CD4-positive, alpha-beta T cell treated with Interleukin-15 for 1 hour (primary cell): ENCODE data around the gene KANSL1L.

Source experiments
- DNase-seq: peaks from one replicate; pipeline ENCODE4 v3.0.0-alpha.2; 2020

The KANSL1L gene

DNA sequence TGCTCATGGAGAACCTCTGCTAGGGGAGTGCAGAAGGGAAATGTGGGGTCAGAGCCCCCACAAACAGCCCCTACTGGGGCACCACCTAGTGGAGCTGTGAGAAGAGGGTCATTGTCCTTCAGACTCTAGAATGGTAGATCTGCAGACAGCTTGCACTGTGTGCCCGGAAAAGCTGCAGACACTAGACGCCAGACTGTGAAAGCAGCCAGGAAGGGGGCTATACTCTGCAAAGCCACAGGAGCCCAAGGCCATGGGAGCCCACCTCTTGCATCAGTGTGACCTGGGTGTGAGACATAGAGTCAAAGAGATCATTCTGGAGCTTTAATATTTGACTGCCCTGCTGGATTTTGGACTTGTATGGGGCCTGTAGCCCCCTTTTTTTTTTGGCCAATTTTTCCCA, 107.9 kb downstream of the KANSL1L start:
- no peak for DNase-seq

DNA sequence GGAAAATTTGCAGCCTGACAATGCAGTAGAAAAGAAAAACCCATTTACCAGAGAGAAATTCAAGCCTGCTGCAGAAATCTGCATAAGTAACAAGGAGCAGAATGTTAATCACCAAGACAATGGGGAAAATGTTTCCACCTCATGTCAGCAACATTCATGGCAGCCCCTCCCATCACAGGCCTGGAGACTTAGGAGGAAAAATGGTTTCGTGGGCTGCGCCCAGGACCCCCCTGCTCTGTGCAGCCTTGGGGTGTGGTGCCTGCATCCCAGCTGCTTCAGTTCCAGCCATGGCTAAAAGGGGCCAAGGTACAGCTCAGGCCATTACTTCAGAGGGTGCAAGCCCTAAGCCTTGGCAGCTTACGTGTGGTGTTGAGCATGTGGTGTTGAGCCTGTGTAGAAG, 115.4 kb downstream of the KANSL1L start:
- no peak for DNase-seq

DNA sequence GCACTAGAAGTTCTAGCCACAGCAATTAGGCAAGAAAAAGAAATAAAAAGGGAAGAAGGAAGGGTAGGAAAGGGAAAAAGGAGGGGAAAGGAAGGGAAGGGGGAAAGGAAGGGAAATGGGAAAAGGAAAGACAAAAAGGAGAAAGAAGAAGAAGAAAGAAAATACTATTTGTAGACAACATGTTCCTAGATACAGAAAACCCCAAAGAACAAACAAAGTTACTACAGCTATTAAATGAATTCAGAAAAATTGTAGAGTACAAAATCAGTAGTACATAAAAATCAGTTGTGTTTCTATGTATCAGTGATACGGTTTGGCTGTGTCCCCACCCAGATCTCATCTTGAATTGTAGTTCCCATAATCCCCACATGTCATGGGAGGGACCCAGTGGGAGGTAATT, 116.5 kb downstream of the KANSL1L start:
- no peak for DNase-seq

DNA sequence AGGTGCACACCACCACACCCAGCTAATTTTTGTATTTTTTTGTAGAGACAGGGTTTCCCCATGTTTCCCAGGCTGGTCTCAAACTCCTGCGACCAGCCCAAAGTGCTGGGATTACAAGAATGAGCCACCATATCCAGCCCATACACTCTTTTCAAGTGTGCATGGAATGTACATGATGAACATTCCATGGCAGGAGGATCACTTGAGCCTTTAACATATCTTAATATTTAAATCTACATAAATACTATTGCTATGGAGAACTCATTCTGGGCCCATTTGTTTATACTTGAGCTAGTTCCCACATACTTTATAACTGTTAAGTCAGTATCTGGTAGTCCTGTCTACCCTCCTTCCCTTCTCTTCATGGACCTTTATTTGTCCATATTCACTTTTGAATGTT, 120.3 kb downstream of the KANSL1L start:
- DNase-seq = no peak

DNA sequence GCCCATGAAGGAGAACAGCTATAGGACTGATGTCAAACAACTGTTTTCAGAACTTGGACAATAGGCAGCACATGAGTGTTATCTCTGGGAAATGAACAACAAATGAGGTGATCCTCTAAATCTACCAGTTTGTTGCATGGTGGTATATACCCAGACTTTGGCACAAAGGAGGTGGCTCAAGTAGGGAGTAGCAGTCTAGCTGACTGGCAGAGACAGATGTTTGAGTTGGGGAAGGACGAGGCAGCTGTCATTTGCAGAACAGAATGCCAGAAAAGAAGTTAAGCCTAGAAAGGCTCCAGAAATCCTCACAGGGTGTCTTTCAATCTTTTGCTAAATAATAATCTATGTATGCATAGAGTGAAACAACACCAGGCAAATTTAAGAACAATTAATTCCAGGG, 121.4 kb downstream of the KANSL1L start:
- DNase-seq = no peak

DNA sequence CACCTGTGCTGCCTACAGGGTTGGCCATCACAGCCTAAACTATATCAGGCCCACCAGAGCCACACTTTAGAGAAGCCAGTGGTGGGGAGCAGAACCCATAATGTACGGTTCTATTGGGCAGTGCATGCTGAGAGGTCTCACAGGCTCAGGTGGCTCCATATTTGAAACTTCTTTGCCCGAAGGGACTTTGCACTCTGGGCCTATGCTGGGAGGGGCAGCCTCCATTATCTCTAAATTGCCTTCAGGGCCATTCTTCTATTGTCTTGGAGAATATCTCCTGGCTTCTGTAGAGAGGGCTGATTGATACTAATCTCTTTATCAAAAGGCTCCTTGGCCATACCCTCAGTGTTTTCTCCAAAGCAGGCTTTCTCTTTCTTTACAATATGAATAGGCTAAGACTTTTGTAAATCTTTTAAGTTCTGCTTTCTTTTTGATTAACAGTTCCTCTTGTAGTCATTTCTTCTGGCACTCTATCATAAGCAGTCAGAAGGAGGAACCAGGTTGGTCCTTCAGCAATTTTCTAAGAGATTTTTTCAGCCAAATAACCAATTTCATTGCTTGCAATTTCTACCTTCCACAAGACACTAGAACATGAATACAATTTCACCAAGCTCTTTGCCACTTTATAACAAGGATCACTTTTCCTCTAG, 124.2 kb downstream of the KANSL1L start:
- DNase-seq = no peak

DNA sequence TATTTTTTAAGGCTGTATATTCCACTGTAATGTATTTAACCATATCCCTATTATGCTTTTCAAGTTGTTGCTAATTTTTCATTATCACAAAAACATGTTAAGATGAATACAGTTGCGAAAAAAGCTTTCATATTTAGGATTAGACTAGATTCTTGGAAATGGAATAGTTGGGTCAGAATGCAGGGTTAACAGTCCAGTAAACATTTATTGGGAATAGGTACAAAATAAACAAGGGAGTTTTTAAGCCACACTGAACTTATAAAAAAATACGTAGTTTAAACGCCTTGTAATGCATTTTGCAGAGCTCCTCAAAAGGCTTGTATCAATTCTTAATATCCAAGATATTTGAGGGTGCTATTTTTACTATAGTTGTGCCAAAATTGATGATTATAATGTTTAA, 133.1 kb downstream of the KANSL1L start:
- no peak for DNase-seq

DNA sequence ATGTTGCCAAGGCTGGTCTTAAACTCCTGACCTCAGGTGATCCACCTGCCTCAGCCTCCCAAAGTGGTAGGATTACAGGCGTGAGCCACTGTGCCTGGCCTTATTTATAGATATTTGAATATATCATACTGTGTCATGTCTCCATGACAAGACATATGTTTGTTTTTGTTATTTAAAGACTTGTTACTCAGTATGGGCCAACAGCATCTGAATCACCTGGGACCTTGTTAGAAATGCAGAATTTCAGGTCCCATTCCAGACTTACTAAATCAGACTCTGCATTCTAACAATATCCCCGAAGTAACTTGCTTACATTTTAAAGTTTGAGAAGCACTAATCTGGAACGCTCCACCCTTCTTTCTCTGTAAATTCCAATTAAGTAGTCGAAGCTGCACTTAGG, 135.5 kb downstream of the KANSL1L start:
- no peak for DNase-seq

DNA sequence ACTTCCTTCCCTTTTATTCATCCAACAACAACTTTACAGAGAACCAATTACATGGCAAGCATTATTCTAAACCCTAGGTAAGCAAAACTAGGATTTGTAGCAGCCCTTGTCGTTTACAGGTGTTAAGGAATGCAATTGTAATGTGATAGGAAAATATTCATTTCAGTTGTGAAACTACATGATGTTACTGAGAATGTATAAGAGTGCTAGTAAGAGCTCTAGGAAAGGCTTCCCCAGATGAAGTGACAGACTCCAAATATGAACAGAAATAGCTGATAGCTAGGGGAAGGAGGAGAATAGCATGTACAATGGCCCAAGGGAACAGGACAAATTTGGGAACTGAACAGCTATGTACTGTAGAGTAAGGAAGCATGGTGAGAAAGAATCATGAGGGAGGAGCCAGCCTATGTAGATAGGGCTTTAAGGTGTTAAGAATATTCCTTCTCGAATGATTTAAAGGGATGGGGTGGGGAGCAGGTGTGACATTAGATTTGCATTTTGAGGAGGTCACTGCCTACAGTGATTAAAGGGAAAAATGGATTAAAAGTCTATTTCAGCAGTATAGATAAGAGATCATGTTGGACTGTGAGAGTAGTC, 137.0 kb downstream of the KANSL1L start:
- DNase-seq = no peak

DNA sequence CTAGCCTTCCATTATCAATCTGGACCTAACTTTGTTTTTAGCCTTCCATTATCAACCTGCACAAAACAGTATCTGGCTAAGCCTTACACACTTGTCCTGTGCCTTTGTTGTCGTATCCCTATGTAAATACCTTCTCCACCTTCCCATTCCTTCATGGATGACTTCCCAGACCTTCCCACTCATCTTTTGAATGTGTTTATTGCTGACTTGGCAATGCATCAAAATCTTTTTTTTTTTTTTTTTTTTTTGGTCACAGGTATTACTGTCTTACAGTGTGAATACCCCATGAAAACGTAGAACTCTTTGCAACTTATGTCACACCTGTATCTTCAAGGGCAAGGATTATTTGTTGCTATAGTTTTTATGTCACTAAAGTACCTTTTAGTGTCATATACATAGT, 143.0 kb downstream of the KANSL1L start:
- no peak for DNase-seq

DNA sequence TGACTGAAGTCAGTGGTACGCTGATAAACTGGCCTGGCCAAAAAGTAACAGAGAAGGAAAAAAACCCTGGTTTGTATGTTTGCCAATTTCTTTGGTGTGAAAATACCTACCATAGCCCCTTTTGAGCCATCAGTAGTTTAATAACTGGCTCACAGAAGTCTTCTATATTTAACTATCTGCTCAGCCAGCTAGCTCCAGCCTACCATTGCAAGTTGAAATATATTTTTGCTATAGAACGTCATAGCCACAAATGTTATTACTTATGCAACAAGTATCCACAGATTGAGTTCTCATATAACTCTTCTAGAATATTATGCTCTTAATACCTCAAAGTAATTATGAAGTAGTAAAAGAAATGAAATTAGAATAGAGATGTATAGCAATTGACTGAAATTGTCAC, 143.6 kb downstream of the KANSL1L start:
- DNase-seq = no peak

DNA sequence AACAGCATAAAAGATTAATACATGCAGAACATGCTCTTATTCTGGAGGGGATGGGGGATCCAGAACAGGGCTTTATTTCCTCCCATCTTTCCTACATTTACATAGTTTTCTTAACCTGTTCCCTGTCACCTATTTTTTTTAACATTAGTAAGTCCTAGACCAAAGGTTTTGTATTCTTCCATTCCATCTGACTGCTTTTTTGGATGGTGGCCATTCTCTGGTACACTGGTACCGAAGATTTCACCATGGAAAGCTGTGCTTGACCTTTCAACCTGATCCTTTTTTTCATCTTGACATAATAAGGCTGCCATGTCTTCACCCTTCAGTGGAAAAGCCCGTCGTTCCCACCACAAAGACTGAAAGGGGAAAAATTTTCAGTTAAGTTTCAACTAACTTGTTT, 148.4 kb downstream of the KANSL1L start:
- no peak for DNase-seq

DNA sequence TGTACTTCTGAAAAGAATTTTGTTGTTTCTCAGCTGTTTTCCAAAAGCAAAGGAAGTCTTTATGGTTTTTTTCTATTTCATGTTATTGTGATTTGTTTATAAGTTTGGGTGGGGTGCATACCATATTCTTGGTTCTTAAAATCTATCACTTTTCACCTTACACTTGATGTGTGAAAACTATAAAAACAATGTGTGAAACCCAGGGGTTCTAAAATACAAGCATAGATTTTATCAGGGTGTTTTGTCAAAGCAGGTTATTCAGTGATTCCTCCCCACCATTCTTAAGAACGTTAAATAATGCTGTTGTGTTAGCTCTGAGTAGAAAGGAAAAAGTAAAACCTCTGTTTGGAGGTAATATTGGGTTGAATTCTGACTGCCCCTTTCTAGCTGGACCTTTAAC, 151.1 kb downstream of the KANSL1L start:
- no peak for DNase-seq

DNA sequence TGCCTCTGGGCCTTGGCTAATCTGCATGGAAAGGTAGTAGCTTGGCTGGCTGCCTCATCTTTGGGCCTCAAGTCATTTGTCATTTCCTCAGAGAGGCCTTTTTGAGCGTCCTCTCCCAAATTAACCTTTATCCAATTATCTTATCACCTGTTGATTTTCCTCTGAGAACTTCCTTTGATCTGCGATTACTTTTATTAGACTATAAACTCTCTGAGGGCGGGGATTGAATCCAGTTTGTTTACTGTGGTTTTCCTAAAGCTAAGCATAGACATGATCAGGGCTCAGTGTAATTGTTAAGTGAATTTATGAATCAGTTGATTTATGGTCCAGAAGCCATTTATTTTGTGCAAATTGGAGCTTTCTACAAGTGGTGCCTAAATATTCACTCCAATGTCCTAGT, 161.3 kb downstream of the KANSL1L start:
- no peak for DNase-seq

DNA sequence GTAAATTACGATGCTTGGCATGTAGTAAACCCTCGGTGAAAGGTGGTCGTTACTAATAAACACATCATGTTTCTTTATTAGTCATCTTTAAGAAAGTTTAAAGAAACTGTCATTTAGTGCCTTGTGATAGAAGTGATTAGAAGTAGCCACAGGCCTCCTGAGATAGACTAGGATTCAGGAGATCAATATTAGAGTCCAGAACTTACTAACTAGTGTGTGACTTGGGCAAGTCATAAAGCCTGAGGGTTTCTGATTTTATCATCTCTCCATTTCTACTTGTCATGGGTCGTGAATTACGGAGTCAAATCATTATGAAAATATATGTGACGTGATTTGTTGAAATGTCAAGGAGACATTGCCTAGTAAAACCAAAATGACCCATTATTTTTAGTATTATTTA, 162.1 kb downstream of the KANSL1L start:
- no peak for DNase-seq

DNA sequence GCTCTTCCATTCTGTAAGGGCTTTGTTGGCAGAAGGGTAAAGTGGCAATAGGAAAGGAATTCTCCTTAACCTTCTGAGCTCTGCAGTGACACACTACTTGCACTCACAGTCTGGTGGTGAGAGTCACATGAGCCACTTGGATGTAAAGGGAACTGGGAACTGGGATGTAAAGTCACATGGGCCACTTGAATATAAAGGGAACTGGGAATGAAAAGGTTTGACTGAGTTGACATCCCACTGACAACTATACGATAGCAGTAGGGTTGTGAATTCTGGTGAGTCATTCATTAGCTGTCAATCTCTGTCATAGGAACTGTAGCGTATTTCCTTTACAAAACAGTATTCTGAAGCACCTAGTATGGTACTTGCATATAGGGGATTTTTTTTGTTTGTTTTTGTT, 163.3 kb downstream of the KANSL1L start:
- DNase-seq = no peak

DNA sequence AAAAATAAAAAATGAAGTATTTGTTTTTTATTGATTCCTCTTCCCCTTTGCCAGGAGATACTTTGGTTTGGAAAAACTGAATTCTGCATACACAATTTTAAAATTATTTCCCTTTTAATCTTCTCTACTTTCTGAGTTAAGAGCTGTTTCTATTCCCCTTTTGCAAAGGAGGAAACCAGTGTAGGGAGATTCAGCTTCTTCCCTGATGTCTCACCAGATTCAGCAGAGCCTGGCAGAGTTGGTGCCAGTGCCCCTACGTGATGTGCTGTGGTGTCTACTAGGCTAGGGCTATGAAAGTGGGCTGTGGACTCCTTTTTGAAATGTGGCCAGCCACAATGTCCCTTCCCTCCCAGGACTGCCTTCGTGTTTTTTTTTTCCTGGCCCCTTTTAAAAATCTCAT, 166.3 kb downstream of the KANSL1L start:
- DNase-seq = no peak

DNA sequence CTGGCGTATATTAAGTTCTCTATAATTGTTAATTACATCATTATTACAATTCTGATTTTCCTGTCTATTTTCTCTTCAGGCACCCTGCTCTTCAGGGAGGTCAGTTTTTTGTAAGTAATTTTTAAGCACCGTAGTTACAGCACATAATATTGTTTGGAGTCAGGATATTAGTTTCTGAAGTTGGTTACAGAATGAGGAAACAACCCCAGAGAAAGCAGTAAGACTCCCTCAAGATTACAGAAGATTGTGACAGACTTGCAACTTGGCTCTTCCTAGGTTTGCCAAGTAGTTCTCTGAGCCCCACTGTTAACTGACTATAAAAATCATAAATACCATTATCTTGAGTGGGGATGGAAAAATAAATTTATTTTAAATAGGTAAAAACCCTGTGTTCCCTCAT, 167.8 kb downstream of the KANSL1L start:
- no peak for DNase-seq

DNA sequence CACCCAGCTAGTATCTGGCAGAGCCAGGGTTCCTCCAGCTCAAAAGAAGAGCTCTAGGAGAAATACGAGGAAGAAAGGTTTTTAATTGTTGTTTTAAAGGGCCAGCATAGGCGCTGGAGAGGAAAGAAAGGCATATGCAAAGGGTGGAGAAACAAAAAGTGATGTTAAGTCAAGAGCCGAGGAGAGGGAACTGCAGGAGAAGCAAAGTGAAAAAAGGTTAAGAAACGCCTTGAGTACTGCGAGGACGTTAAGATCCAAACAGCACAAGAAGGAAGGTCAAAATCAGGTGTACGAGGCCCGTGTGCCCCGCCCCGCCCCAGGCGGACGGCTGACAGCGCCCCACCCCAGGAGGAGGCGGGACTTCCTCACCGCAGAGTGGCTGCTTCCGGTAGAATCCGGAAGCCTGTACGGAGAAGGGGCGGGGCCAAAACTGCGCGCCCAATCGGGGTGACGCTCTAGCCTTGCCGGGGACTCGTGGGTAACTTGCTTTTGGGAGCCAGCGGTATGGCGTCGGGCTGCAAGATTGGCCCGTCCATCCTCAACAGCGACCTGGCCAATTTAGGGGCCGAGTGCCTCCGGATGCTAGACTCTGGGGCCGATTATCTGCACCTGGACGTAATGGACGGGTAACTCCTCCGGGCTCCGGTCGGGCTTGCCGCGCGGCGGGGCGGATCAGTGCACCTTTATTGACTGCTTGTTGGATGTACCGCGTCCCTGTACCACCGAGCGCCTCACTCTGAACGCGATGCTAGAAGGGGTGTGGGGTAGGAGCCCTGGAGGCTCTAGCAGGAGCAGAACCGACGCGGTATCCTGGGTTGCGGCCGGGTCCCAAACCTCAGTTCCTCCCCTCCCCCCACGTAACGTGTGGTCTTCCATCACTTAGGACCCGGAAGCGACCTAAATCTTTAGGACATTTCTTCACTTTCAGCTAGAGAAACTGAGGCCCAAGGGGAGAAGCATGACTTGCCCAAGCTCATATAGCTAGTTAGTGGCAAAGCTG, 168.8 kb downstream of the KANSL1L start, which contains the start of gene RPE:
Gene RPE, plus strand, starts transcription at position 481 of the 1,000 bp plus-strand sequence. Its CDS starts 24 bp downstream, at position 505.
- DNase-seq = peak; percentile 95

DNA sequence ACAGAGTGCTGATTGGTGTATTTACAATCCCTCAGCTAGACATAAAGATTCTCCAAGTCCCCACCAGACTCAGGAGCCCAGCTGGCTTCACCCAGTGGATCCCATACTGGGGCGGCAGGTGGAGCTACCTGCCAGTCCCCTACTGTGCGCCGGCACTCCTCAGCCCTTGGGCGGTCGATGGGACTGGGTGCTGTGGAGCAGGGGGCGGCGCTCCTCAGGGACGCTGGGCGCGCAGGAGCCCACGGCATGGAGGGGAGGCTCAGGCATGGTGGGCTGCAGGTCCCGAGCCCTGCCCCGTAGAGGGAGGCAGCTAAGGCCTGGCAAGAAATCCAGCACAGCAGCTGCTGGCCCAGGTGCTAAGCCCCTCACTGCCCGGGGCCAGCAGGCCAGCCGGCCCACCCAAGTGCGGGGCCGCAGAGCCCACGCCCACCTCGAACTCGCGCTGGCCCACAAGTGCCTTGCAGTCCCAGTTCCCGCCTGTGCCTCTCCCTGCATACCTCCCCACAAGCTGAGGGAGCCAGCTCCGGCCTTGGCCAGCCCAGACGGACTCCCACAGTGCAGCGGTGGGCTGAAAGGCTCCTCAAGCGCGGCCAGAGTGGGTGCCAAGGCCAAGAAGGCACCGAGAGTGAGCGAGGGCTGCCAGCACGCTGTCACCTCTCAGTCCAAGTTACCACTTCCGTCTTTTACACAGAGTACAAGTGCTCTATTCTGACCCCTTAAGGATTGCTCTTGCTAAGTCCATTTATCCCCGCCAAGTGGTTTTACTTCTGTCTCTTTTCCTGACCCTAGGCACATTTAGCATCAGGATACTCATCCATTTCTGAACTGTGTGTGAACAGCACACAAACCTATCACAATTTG, 170.5 kb downstream of the KANSL1L start:
- DNase-seq = no peak

DNA sequence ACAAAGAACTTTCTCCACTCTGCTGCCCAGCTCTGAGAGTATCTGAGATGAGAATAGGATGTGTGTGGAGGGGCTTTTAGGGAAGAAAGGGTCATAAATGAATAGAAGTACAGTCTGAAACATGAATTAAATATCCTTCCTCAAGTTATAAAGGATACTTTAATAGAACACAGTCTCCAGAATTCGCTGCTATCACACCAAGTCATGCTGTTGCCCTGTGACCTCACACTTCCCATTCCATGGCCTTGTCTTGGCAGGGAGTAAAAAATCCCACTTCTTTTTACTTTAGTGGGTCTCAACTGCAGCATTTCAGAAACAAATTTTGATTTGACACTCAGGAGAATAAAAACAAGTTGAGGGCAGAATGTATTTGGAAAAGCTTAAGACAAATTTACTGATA, 172.6 kb downstream of the KANSL1L start:
- no peak for DNase-seq

DNA sequence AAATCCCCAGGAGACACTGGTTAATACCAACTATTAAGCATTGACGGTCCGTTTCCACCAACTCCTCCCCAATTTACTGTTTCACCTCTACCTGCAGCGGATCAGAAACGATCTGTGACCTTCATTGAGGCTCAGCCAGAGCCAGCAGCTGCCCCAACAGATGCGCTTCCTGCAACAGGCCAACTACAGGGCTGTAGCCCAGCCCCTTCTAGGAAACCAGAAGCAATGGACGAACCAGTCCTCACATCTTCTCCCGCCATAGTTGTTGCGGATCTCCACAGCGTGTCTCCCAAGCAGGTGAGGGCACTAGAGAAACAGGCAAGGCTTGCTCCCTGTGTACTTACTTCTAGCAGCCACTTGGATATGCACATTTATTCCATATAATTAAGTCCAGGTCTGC, 177.2 kb downstream of the KANSL1L start:
- no peak for DNase-seq

DNA sequence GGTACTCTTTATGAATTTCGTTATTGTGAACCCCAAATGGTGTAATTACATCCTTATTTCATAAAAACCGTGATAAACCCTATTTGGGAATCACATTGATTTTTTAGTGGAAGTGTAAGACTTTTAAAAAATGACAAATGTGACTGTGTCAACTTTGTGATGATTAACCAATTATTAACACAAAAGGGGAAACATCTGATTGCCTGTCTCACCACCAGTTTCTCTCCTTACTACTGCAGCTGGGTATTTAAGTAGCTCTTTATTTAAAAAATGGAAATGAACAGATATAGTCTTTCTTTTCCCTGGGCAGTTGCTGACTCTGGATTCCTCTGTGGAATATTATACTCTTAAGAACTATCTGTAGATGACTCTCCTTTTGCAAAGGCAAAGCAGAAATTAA, 180.4 kb downstream of the KANSL1L start:
- no peak for DNase-seq
